BE2C (cell line): ENCODE results near the gene EYA2.

Source experiments
- DNase-seq: peaks from one replicate; pipeline ENCODE4 v3.0.0-alpha.2; 2020
- H3K27me3 ChIP-seq: fragments of 250-450 bp; sonication (Bioruptor Pico); 2 replicates; pipeline ENCODE4 v1.5.1; 2020; ENCODE audit warnings: mild to moderate bottlenecking
- H3K36me3 ChIP-seq: fragments of 250-450 bp; sonication (Bioruptor Pico); 2 replicates; pipeline ENCODE4 v1.5.1; 2020; ENCODE audit warnings: mild to moderate bottlenecking
- H3K4me1 ChIP-seq: fragments of 250-450 bp; sonication (Bioruptor Pico); 2 replicates; pipeline ENCODE4 v1.5.1; 2020
- H3K4me3 ChIP-seq: 2 replicates; pipeline ENCODE4 v1.5.1; 2011; ENCODE audit warnings: low read depth, low read length
- H3K9me3 ChIP-seq: fragments of 250-450 bp; sonication (Bioruptor Pico); 2 replicates; pipeline ENCODE4 v1.5.1; 2020
- CTCF ChIP-seq: IDR thresholded peaks from 2 replicates; pipeline ENCODE4 v1.5.1; 2012; ENCODE audit warnings: mild to moderate bottlenecking, low read depth, low read length

The EYA2 gene

GRCh38 chr20:47050996-47051395 is 156.4 kb downstream of the EYA2 start:
- no peak for DNase-seq
- Histone ChIP-seq H3K27me3 (peaks cover 15% of the 10 kb centered on the region; the same call in 1 of the 2 replicates), H3K4me3 (no peak overlapping the region), H3K9me3 (no peaks in the 10 kb centered on the region), H3K4me1 (no peaks in the 10 kb centered on the region), H3K36me3 (no peaks in the 10 kb centered on the region)
- TF ChIP-seq CTCF = no peak

GRCh38 chr20:47051936-47052526 is 157.4 kb downstream of the EYA2 start:
- Histone ChIP-seq H3K4me1 (no peaks in the 10 kb centered on the region), H3K9me3 (no peaks in the 10 kb centered on the region), H3K27me3 (peaks cover 15% of the 10 kb centered on the region; the same call in 1 of the 2 replicates), H3K4me3 (no peak overlapping the region), H3K36me3 (no peaks in the 10 kb centered on the region)
- TF ChIP-seq CTCF = no peak
- DNase-seq = no peak

- Histone ChIP-seq H3K36me3 (no peaks in the 10 kb centered on the region), H3K27me3 (peaks cover 15% of the 10 kb centered on the region; the same call in 1 of the 2 replicates), H3K4me3 (no peak overlapping the region), H3K9me3 (peaks cover 4% of the 10 kb centered on the region; the same call in 1 of the 2 replicates), H3K4me1 (no peaks in the 10 kb centered on the region)
- no peak for DNase-seq
- no peak for TF ChIP-seq CTCF
Measured at GRCh38 chr20:47054506-47054905, 159.9 kb downstream of the EYA2 start.

- no peaks in the 10 kb centered on the region for H3K36me3 ChIP-seq
- H3K27me3 ChIP-seq = peaks cover 15% of the 10 kb centered on the region; the same call in 1 of the 2 replicates
- H3K9me3 ChIP-seq = peaks cover 4% of the 10 kb centered on the region; the same call in 1 of the 2 replicates
- H3K4me3 ChIP-seq = no peak overlapping the region
- no peaks in the 10 kb centered on the region for H3K4me1 ChIP-seq
- TF ChIP-seq CTCF = no peak
- DNase-seq = no peak
Measured at GRCh38 chr20:47054945-47055344, 160.3 kb downstream of the EYA2 start.

GRCh38 chr20:47055699-47056369 is 161.2 kb downstream of the EYA2 start:
- H3K4me1 ChIP-seq = no peaks in the 10 kb centered on the region
- no peak for DNase-seq
- H3K36me3 ChIP-seq = no peaks in the 10 kb centered on the region
- peaks cover 4% of the 10 kb centered on the region; the same call in 1 of the 2 replicates for H3K9me3 ChIP-seq
- no peak for TF ChIP-seq CTCF
- H3K27me3 ChIP-seq = peaks cover 14% of the 10 kb centered on the region; the same call in 1 of the 2 replicates
- H3K4me3 ChIP-seq = no peak overlapping the region

GRCh38 chr20:47057661-47058060 is 163.0 kb downstream of the EYA2 start:
- Histone ChIP-seq H3K4me3 (no peak overlapping the region), H3K4me1 (no peaks in the 10 kb centered on the region), H3K27me3 (no peaks in the 10 kb centered on the region), H3K9me3 (peaks cover 4% of the 10 kb centered on the region; the same call in 1 of the 2 replicates), H3K36me3 (no peaks in the 10 kb centered on the region)
- DNase-seq = no peak
- no peak for TF ChIP-seq CTCF
